ENCODE results near the gene ARID3C.

GRCh38 chr9:34578241-34579103, 50.4 kb downstream of the ARID3C start:
- TF ChIP-seq GLIS3 (CRISPR knock-in tag; IDR thresholded peaks at IDR 0.05) (no peak), BACH2 (CRISPR knock-in tag; IDR thresholded peaks at IDR 0.05; ENCODE audit: borderline replicate concordance) (no peak), PPARA (CRISPR knock-in tag; IDR thresholded peaks at IDR 0.05; ENCODE audit: borderline replicate concordance) (no peak), POU6F1 (CRISPR knock-in tag; IDR thresholded peaks at IDR 0.05; ENCODE audit: borderline replicate concordance, low read depth) (no peak), CSDC2 (CRISPR knock-in tag; IDR thresholded peaks at IDR 0.05) (no peak), PATZ1 (CRISPR knock-in tag; IDR thresholded peaks at IDR 0.05; ENCODE audit: borderline replicate concordance) (no peak), ARNTL (CRISPR knock-in tag; IDR thresholded peaks at IDR 0.05; ENCODE audit: borderline replicate concordance, low read depth) (no peak)

Measured in SK-N-SH treated with all-trans-retinoic acid at 6 μM for 48 hours (cell line).